Measurements from ENCODE around the gene NEURL1B.

- TF ChIP-seq, protein P1, sequence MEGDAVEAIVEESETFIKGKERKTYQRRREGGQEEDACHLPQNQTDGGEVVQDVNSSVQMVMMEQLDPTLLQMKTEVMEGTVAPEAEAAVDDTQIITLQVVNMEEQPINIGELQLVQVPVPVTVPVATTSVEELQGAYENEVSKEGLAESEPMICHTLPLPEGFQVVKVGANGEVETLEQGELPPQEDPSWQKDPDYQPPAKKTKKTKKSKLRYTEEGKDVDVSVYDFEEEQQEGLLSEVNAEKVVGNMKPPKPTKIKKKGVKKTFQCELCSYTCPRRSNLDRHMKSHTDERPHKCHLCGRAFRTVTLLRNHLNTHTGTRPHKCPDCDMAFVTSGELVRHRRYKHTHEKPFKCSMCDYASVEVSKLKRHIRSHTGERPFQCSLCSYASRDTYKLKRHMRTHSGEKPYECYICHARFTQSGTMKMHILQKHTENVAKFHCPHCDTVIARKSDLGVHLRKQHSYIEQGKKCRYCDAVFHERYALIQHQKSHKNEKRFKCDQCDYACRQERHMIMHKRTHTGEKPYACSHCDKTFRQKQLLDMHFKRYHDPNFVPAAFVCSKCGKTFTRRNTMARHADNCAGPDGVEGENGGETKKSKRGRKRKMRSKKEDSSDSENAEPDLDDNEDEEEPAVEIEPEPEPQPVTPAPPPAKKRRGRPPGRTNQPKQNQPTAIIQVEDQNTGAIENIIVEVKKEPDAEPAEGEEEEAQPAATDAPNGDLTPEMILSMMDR (IDR thresholded peaks at IDR 0.05): no peak
- TF ChIP-seq POLR2A (IDR thresholded peaks at IDR 0.05): no peak
Measured at GRCh38 chr5:172723508-172723907, 82.4 kb downstream of the NEURL1B start.

Data from right lobe of liver (tissue), 4 donors.